HG02798 (cell line): ENCODE results near the gene SETD1A.

Experiments used
- ATAC-seq: cut with Tn5 transposase; IDR thresholded peaks from one replicate; pipeline ENCODE4 v1.9.1; 2021; ENCODE audit warnings: mild to moderate bottlenecking; ENCODE audit not compliant: unreplicated experiment, poor library complexity

SETD1A gene

DNA sequence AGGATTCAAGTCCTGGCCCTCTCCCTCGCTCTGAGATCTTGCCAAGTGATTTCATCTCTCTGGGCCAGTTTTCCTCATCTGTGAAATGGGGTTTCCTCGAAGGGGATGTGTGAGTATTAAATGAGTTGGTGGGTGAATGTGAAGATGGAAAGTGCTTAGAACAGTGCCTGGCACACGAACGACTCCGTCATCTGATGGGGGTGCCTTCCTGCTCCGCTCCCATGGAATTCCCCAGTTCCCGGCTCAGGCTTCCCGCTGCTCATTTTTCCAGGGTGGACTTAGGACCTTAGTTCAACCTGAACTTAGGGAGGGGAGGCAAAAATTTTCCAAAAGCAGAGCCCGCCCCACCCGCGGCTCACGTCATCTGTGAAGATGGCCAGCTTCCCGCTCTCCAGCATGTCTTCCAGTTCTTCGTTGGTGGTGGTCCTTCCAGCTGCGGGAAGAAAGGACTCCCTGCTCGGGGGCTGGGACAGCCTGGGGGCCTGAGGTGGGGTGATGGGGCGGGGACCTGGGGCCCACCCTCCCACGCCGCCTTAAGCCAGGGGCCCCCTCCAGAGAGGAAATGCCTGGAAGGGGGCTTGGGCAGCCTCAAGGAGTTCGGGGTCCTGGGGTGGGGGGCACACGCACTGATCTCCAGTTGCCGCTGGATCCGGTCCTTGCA lies 38.9 kb downstream of the SETD1A start:
- ATAC-seq = peak; percentile 18

DNA sequence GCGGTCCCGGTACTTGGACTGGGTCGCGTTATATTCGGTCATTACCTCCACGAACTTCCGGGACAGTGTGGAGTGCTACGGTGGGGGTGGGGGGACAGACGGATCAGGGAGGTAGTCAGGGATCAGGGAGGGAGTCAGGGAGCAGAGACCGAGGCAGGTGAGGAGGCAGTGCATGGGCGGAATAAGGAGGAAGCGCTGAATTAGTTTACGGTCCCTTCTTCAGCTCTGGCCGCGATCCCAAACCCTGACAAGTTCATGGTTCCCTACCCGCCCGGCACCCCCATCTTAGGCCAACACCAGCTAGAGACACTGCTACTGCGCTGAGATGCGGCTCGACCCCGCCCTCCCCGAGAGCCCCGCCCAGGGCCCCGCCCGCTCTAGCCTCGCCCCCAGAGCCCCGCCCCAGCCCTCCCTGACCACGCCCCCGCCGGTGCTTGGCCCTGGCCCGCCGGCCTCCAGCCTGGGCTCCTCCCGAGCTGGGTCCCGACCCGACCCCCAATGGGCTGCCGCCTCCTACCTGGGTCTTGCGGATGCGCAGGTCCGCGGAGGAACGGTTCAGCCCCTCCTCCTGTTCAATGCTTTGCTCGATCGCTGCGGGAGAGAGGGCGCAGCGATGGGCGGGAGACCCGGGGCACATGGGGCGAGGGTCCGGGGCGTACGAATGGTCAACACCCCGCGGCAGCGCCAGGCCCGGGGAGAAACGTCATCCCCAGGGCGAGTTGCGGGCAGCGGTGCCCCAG lies 39.6 kb downstream of the SETD1A start:
- ATAC-seq = peak; percentile 81

DNA sequence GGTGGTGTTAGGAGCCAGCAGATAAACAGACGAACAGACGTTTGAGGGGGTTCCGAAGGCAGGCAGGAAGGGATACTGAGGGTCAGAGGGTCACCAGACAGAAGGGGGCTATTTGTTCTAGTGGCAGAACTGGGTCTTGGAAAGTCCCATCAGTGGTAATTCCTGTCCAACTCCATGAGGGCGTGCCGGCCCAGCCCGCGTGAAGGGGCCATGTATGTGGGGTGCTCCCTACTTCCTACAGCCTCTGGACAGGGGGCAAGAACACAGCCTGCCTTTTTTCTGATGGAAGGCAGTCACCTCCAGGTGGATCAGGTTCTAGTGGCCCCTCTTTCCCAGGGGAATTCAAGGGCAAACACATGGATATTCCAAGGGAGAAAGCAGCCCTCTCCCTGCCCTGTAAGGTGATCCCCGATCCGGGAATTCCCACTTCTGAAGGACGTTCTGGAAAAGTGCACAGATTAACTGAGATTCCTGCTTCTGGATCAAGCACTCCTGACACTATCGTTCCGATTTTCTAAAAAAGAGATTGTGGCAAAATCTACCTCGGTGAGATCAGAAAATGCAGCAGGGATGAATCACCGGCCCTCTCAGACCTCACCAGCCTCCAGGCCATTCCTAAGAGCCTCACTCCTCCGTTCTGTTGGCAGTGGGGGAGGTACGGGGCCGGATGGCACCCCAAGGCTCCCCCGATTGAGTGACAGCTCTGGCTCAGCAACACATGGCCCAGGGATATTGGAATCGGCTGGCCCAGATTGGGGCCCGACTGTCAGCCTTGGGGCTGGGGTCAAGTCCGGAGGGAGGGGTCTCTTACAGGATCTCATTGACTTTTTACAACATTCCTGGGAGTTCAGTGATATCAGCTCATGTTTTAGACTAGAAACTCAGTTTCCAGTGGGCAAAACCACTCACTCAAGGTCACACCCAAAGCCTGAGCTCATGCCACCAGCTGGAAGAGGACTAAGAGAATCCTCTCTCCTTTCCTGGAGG lies 40.5 kb downstream of the SETD1A start:
- ATAC-seq = no peak

DNA sequence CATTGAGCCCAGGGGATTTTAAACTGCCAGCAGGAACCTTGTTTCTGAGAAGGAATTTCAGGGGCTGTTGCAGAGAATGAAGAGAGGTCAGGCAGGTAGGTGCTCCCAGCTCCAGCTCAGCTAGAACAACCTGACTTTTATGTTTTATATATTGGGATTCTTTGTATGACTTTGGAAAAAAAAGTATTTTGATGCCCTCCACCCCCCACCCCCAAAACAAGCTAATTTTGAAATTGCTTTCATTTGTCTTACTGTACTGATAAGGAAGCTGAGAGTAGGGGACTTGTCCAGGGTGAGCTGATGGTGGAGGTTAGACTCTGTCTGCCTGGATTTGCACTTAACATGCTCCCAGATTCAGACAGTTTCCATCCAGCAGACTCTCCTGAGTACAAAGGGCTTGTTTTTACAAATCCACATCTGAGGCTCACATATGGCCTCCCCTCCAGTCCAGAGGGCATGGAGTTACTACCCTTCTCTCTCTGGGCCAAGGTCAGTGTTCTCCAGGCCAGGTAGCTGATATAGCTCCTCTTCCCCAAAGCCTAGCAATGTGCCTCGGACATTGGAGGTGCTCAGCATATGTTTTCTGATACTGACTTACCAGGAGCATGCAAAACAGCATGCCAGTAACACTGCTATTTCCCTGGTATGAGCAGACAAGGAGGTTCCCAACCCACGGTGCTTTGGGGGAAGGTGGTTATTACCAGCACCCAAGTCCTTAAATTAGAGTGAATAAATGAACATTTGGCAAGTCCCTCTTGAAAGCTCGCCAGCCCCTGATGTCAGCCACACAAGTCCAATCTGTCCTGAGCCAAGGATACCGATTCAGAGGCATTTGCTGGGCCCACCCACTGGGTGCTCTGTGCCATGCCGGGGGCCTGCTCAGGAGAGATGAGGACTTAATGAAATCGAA lies 41.6 kb downstream of the SETD1A start:
- no peak for ATAC-seq

DNA sequence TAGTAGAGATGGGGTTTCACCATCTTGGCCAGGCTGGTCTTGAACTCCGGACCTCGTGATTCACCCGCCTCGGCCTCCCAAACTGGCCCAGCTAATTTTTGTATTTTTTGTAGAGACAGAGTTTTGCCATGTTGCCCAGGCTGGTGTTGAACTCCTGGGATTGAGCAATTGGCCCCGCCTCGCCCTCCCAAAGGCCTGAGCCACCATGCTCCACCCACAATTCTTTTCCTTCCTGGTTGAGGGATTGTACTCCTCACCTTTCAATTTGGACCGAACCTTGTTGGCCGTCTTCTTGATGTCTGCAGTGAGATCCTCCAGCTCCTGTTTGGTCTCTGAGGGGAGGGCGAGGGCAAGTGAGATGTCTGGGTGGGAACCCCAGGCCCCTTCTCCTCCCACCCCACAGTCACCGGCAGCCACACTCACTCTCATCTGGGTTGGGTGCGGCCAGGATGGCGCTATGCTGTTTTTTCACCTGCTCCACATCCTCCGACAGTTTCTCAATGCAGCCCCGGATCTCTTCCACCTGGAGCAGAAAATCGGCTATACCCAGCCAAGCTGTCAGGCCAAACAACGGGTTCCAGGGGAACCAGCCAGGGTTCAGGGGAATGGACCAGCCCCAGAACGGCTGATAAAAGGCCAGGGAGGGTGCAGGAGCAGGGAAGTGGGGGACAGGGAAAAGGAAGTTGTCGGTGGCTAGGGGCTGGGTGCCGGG lies 43.3 kb downstream of the SETD1A start:
- ATAC-seq = no peak

DNA sequence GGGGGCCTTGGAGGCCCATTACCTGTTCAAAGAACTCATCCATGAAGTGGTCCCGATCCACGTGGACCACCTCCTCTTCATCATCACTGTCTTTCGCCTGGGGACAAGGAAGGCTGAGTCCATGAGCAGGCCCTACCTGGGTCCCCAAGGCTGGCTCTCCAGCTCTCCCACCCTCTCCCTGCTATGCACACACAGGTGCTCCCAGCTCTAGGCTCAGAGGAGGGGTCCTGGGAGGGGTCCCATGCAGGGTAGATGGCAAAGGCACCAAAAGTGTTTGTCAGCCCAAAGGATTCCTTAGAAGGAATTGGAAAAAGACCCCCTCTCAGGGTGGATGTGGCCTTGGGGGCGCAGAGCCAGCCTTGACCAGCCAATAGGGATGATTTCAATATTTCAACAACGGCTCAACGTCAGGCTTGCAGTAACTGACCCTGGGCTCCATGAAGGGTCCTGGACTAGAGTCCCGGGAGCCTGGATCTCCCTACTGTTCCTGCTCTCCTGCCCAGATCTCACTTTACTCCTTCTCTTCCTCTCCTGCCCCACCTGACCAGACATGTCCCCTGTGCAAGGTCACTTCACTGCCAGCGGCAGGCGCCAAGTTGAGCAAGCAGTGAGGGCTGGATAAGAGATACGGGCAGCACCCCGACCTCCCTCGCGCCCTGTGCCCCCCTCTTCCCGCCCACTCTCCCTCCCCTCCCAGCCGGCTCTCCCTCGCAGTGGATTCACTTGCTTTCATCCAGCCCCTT lies 44.1 kb downstream of the SETD1A start:
- no peak for ATAC-seq

DNA sequence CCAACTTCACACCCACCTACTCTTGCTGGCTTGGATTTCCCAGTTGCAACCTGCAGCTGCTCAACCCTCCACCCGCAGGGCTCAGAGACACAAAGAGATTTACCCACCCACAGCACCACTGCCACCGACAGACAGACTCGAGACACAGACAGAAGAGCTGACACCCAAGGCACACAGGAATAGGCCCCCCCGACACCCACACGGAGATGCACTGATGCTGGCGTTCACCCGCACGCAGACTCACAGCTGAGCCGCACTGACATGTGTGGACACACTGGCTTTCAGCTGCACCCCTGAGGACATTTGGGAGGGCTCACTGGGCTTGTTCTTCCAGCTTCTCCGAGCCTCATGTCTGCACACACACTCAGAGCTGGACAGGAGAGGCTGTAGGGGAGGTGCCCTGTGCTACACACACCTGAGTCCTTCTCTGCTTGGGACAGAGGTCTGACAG lies 44.7 kb downstream of the SETD1A start:
- no peak for ATAC-seq

DNA sequence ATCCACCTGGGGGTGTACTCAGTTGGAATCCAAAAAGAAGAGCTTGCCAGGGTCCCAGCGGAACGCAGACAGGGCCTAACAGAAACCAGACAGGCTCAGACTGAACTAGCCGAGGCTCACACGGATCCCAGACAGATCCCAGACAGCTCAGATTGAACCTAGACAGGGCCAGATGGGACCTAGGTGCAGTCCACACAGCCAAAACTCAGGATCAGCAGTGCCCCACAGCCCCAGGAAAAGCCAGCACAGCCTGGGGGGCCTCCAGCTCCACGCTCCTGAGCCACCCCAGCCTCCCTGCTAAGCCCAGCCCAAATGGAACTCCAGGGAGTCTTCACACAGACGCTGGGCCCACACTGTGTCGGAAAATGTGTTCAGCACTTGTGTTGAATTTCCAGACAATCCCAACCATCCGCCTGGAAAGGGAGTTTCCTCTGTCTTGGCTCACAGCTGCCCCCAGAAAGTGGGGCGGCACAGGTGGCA lies 45.3 kb downstream of the SETD1A start:
- ATAC-seq = no peak

DNA sequence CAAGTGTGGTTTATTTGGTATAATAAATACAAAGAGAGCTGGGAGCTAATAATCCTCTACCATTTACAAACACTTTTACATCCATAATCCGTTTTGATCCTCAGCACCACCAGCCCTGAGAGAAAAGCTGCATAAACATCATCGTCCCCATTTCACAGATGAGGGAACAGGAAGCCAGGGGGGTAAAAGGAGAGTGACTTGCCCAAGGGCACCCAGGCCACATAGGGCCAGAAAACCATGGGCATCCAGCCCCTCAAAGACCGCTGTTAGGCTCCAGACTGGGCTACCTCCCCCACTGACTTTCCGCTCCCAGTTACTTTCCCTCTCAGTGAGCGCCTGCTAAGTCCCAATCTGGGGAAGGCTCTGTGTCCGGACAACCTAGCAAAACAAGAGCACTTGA lies 46.2 kb downstream of the SETD1A start:
- ATAC-seq = no peak

DNA sequence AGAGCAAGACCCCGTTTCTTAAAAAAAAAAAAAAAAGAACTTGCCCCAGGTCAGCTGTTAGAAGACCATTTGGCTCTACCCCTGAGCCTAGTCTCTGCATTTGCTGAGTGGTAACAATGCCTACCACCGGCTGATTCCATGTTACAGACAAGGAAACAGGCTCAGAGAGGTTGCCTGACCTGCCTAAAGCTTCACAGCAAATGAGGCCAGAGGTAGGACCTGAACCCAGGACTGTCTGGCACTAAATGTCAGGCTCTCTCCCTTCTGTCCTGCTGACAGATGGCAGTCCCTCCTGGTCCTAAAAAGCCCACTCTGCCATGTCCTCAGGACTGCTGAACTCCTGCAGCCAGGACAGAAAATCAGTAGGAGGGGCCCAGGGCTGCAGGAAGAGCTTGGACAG lies 47.1 kb downstream of the SETD1A start:
- ATAC-seq = no peak

DNA sequence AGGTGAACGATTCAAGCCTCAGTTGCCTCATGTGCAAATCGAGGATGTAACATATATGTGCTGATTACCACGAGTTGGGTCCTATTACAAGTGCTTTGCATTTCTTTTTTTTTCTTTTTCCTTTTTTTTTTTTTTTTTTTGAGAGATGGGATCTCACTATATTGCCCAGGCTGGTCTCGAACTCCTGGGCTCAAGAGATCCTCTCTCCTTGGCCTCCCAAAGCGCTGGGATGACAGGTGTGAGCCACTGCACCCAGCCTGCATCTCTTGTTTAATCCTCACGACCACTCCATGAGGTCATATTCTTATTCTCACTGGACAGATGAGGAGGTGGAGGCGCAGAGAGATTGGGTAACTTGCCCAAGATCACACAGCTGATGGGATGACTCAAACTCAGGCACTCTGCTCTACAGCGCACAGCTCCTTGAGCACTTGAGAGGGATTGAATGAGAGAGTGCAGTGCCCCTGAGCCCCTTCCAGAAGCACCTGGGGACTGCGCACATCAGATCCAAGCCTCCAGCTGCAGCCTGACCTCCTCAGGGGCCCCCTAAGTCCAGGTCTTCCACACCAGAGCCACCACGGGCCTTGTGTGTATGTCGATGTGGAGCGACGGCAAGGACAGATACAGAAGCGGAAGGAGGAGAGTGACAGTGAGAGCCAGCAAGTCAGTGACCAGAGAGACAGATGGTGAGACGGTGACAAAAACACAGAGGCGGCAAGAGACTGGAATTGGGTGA lies 48.0 kb downstream of the SETD1A start:
- ATAC-seq = no peak

DNA sequence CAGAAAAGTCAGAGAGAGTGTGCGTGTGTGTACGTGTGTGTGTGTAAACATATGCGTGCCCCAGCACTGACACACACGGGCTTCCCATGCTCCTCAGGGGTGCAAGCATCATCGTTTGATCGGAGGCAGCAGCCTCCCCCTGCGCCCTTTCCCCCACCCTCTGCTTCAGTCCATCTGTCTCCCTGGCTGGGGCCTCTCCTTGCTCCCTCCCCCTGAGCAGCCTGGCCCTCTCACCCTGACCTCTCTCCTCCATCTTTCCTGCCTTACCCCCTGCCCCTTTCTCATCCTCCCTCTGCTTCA lies 48.5 kb downstream of the SETD1A start:
- ATAC-seq = no peak

DNA sequence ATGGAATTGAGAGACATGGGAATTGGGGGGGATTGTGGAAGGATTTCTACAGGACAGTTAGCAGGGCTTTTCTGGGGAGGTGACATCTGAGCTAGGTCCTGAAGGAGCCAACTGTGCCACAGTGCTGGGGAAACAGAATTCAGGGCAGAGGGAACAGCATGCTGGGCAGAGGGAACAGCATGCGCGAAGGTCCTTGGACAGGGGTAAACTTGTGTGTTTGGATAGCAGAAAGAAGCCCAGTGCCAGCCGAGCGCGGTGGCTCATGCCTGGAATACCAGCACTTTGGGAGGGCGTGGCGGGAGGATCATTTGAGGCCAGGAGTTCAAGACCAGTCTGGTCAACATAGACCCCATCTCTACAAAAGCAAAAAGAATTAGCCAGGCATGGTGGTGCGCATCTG lies 49.0 kb downstream of the SETD1A start:
- ATAC-seq = no peak

DNA sequence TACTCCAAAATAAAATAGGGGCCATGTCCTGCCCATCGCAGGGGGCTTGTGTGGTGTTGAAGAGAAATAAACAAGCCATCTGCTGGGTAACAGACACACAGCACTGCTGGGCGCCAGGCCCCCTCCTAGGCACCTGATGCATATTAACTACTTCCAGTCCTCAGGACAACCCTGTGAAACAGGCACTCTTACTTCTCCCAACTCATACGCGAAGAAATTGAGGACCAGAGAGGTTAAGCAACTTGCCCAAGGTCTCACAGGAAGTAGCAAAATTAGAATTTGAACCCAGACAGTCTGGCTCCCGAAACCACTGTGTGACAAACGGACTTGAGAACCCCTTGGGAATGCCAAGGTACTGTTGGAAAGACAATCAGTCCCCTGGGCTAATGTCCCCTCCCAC lies 50.1 kb downstream of the SETD1A start:
- no peak for ATAC-seq

DNA sequence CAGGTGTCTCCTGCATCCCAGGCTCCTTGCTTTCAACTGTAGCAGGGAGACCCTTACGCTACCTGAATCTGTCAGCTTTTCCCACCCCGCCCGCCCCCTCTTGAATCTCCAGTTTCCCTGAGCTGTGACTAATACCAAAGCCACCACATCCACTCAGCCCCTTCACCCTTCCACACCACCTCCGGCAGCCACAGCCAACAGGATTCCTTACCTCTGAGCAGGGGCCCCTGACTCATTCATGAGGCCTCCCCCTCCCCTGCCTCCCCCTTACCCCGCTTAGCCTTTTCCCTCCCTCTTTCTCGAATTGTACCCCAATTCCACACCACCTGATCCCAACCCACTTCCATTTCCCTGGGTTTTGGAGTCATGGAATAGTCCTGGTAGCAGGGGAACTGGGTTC lies 50.6 kb downstream of the SETD1A start:
- no peak for ATAC-seq

DNA sequence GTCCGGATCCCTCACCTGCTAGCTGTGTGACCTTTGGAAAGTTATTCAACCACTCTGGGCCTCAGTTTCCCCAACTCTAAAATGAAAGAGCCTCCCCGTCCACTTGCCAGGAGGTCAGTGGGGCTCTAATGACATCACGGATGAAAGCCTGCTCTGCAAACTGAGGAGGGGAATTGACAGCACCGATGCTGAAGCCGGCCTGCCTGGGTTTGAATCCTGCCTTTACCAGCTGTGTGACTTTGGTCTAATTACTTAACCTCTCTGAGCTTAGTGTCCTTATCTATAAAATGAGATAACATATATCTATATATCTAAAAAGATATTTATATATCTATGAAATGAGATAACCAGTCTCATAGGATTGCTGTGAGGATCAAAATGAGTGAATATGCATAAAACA lies 51.0 kb downstream of the SETD1A start:
- no peak for ATAC-seq

DNA sequence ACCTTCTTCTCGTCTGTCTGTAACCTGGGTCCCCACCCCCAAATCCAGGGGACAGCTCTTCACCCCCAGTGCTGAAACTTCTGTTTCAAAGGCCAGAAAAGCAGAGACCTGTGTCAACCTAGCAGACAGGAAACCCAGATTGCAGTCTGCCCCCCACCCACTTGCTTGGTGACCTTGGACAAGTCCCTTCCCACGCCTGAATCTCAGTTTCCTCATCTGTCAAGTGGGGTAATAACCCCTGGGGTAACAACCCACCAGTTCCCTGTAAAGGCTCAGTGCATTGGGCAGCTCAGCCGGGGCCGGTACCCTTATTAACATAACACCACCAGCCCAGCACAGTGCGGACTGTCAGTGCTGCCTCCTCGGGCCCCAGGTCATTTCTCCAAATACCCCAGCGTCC lies 51.6 kb downstream of the SETD1A start:
- no peak for ATAC-seq
